Activated naive CD4-positive, alpha-beta T cell treated with anti-CD3 and anti-CD28 coated beads for 36 hours (primary cell): ENCODE data around the gene GJA8. TPM values are rescaled to one million over a fixed set of nuclear protein-coding genes. Genes with fewer than 3 reads are reported as not detected.
"Not testable (repeated sequence)": the region's sequence is repeated elsewhere in the genome, so short reads cannot be mapped to it uniquely, and the experiment has no call there.

Experiments
- CTCF ChIA-PET: fragments of 350-600 bp; sonication (Branson Sonifier 250); formaldehyde crosslinking; loops from one replicate; lab custom pipeline; 2021; ENCODE audit warnings: antibody characterized with exemption; lab: Charles Lee
- DNase-seq: peaks from one replicate; pipeline ENCODE4 v3.0.0-alpha.2; 2020
- H3K27ac Mint-ChIP-seq: one replicate; pipeline ENCODE4 v1.8.0; 2021; ENCODE audit warnings: mild to moderate bottlenecking, mixed read lengths
- H3K27me3 Mint-ChIP-seq: one replicate; pipeline ENCODE4 v1.8.0; 2021; ENCODE audit warnings: low read depth, mixed read lengths
- H3K36me3 Mint-ChIP-seq: one replicate; pipeline ENCODE4 v1.8.0; 2021; ENCODE audit warnings: low read depth, mixed read lengths
- H3K4me1 Mint-ChIP-seq: one replicate; pipeline ENCODE4 v1.8.0; 2021; ENCODE audit warnings: low read depth, mixed read lengths
- H3K4me3 Mint-ChIP-seq: one replicate; pipeline ENCODE4 v1.8.0; 2021; ENCODE audit warnings: mild to moderate bottlenecking, moderate library complexity, mixed read lengths
- H3K9me3 Mint-ChIP-seq: one replicate; pipeline ENCODE4 v1.8.0; 2021; ENCODE audit warnings: mixed read lengths
- intact Hi-C: fragments of 100-400 bp; cut with micrococcal nuclease; formaldehyde crosslinking; loops from one replicate; pipeline ENCODE4 v1.15.1; 2023
- total RNA-seq, 2 experiments: library from RNA; stranded (reverse); gene quantifications; one replicate each; pipeline ENCODE4 v1.2.3, GENCODE V29; 2021

Gene GJA8
- total RNA-seq, result not detected

DNA sequence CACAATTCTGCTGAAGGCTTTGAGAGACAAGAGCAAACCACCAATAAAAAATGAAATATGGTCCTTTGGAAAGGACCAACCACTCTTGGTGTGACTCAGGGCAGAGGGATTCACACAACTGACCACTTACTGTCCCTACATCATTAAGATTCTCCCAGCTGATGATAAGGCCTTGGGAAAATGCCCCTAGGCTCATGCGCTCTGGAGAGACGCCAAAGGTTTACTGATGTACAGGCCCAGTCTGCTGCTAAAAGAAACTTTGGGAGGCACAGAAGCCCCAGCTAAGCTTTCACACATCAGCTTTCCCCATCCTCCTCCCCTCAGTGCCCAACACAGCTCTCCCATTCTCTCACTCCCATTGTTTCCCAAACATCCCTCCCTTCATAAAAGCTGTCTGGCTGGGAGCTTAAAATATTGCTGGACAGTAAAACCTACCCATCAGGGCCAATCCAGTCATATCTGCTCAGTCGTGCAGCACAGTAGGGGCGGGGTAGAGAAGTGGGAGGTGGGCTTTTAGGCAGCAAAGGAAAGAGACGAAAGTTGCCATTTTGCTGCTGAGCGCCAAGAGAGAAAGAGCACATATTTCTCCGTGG lies at the start of gene GJA8:
TSS of gene GJA8 (plus strand) at position 543 of the 593 bp plus-strand sequence. CDS start 5,161 bp downstream, outside the sequence.
- peaks cover 6% of the 10 kb centered on the region for H3K4me1 Mint-ChIP-seq
- H3K4me3 Mint-ChIP-seq, result no peak within 1 kb of the TSS
- H3K27ac Mint-ChIP-seq, result no peak within 1 kb of the TSS
- intact Hi-C loops, result no loop called here
- CTCF ChIA-PET, result interaction anchor here (1.2 to 1.6 kb wide), 2 partner anchors 10 to 14 kb away, joined by 3 to 7 read pairs; no protein-coding TSS in a partner anchor
- H3K27me3 Mint-ChIP-seq, result no peaks in the 10 kb centered on the region
- no peaks in the 10 kb centered on the region for H3K36me3 Mint-ChIP-seq
- no peaks in the 10 kb centered on the region for H3K9me3 Mint-ChIP-seq
- DNase-seq, result no peak

DNA sequence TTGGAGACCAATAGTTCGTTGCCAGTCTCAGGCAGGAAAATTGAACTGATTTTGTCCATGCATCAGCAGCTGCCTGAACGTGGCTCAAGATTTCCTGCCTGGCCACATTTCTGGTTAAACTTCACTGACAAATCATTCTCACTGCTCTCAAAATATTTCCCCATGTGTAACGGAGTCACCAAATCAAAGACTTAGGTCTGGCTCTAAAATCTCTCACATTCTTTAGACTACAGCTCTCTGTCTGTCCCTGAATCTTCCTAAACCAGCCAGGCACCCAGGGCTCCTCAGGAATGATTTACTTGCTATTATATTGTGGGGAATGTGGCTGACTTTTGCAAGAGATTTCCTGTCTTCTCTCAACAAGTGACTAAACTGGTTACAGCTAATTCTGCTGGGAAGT lies 49.2 kb upstream of the GJA8 start:
- no peak overlapping the region for H3K4me3 Mint-ChIP-seq
- no peak overlapping the region for H3K27ac Mint-ChIP-seq
- H3K4me1 Mint-ChIP-seq, result no peaks in the 10 kb centered on the region
- no peaks in the 10 kb centered on the region for H3K36me3 Mint-ChIP-seq
- CTCF ChIA-PET, result no interaction called here
- H3K27me3 Mint-ChIP-seq, result peaks cover 10% of the 10 kb centered on the region
- H3K9me3 Mint-ChIP-seq, result no peaks in the 10 kb centered on the region
- DNase-seq, result no peak
- intact Hi-C loops, result no loop called here

- peaks cover 13% of the 10 kb centered on the region for H3K27me3 Mint-ChIP-seq
- H3K9me3 Mint-ChIP-seq, DNase-seq, H3K4me1 Mint-ChIP-seq, intact Hi-C loops, H3K36me3 Mint-ChIP-seq, H3K4me3 Mint-ChIP-seq, H3K27ac Mint-ChIP-seq, CTCF ChIA-PET: not testable (repeated sequence)
Observed at GRCh38 chr1:147854989-147855388, 47.6 kb upstream of the GJA8 start.

DNA sequence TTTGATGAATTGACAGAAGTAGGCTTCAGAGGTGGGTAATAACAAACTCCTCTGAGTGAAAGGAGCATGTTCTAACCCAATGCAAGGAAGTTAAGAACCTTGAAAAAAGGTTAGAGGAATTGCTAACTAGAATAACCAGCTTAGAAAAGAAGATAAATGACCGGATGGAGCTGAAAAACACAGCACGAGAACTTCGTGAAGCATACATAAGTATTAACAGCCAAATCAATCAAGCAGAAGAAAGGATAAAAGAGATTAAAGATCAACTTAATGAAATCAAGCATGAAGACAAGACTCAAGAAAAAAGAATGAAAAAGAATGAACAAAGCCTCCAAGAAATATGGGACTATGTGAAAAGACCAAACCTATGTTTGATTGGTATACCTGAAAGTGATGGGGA lies 46.6 kb upstream of the GJA8 start:
- H3K4me1 Mint-ChIP-seq, CTCF ChIA-PET, DNase-seq, H3K4me3 Mint-ChIP-seq, H3K36me3 Mint-ChIP-seq, H3K9me3 Mint-ChIP-seq, intact Hi-C loops, H3K27ac Mint-ChIP-seq: not testable (repeated sequence)
- peaks cover 13% of the 10 kb centered on the region for H3K27me3 Mint-ChIP-seq

DNA sequence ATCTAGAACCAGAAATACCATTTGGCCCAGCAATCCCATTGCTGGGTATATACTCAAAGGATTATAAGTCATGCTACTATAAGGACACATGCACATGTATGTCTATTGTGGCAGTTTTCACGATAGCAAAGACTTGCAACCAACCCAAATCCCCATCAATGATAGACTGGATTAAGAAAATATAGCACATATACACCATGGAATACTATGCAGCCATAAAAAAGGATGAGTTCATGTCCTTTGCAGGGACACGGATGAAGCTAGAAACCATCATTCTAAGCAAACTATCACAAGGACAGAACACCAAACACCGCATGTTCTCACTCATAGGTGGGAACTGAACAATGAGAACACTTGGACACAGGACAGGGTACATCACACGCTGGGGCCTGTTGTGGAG lies 35.4 kb upstream of the GJA8 start:
- H3K4me1 Mint-ChIP-seq, intact Hi-C loops, H3K27ac Mint-ChIP-seq, H3K4me3 Mint-ChIP-seq, H3K9me3 Mint-ChIP-seq, H3K27me3 Mint-ChIP-seq, DNase-seq, H3K36me3 Mint-ChIP-seq: not testable (repeated sequence)
- CTCF ChIA-PET, result interaction anchor here (0.6 kb wide), 2 partner anchors 241 to 497 kb away, joined by 3 read pairs; no protein-coding TSS in a partner anchor

DNA sequence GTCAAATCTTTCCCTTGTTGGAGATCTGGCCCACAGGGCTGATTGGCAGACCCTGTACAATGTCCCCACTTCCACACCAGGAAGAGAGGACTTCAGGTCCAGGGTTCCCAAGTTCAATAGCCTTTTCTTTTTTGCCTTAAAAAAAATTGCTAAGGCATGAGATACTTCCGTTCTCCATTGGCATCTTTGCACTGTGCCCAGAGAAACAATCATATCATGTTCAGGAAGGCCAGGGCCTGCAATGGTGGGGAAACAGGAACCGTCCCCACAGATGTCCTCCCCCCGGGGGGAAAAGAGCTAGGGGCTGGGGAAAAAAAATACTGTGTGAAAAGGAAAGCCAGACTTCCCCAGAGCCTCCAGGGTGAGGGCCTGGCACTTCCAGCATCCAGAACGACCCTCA lies 24.6 kb upstream of the GJA8 start:
- CTCF ChIA-PET, result interaction anchor here (0.9 kb wide), 1 partner anchor 163 kb away, joined by 3 read pairs; no protein-coding TSS in a partner anchor
- H3K27ac Mint-ChIP-seq, result no peak overlapping the region
- no peaks in the 10 kb centered on the region for H3K36me3 Mint-ChIP-seq
- H3K9me3 Mint-ChIP-seq, result peaks cover 4% of the 10 kb centered on the region
- intact Hi-C loops, result no loop called here
- DNase-seq, result no peak
- H3K4me3 Mint-ChIP-seq, result no peak overlapping the region
- no peaks in the 10 kb centered on the region for H3K4me1 Mint-ChIP-seq
- no peaks in the 10 kb centered on the region for H3K27me3 Mint-ChIP-seq

- Mint-ChIP-seq H3K27ac (no peak overlapping the region), H3K36me3 (no peaks in the 10 kb centered on the region), H3K27me3 (no peaks in the 10 kb centered on the region), H3K4me3 (no peak overlapping the region), H3K4me1 (no peaks in the 10 kb centered on the region), H3K9me3 (peaks cover 4% of the 10 kb centered on the region)
- intact Hi-C loops, result no loop called here
- CTCF ChIA-PET, result no interaction called here
- DNase-seq, result no peak
Observed at GRCh38 chr1:147879911-147880310, 22.7 kb upstream of the GJA8 start.

- Mint-ChIP-seq H3K4me3 (no peak overlapping the region), H3K4me1 (no peaks in the 10 kb centered on the region), H3K36me3 (no peaks in the 10 kb centered on the region), H3K27me3 (no peaks in the 10 kb centered on the region), H3K27ac (no peak overlapping the region), H3K9me3 (peaks cover 4% of the 10 kb centered on the region)
- CTCF ChIA-PET, result interaction anchor here (1.0 to 1.4 kb wide), 2 partner anchors 10 to 181 kb away, joined by 3 read pairs; no protein-coding TSS in a partner anchor
- DNase-seq, result no peak
- intact Hi-C loops, result no loop called here
Observed at GRCh38 chr1:147882535-147882934, 20.1 kb upstream of the GJA8 start.

DNA sequence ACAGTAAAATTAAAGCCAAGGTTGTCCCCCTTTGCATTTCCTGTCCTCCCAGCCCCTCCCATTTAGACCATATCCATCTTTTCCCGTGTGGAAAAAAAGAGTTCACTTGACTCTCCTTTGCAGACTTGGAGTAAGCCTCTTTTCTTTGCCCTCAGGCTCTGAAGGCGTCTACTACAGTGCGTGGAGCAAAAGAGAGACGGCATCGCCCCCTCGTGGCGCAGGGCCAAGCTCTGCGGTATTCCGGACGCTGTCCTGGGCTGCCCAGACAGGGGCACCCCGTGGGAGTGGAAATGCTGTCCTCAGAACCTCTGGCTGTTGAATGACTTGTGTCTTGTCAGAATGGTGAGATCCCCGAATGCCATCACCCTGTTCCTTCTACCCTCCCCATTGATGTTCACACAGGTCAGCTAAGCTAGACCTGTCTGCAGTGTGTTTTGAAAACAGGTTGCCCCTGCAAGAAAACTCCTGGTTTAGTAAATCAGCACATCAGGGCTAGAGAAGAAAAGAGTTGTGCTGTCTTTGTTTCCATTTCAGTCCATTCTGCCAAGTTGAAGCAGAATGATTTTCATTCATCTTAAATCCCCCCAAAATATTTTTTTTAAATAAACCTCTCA lies 12.3 kb upstream of the GJA8 start:
- peak; percentile 83 for DNase-seq
- Mint-ChIP-seq H3K36me3 (no peaks in the 10 kb centered on the region), H3K4me3 (no peak overlapping the region), H3K4me1 (peaks cover 2% of the 10 kb centered on the region), H3K27me3 (no peaks in the 10 kb centered on the region), H3K27ac (no peak overlapping the region), H3K9me3 (no peaks in the 10 kb centered on the region)
- intact Hi-C loops, result loop anchor here (1.0 to 5.0 kb wide), 6 partner anchors 49 to 618 kb away; no protein-coding TSS in a partner anchor
- CTCF ChIA-PET, result interaction anchor here (0.6 to 4.1 kb wide), 10 partner anchors 8 to 416 kb away, joined by 3 to 27 read pairs (median 3); no protein-coding TSS in a partner anchor

DNA sequence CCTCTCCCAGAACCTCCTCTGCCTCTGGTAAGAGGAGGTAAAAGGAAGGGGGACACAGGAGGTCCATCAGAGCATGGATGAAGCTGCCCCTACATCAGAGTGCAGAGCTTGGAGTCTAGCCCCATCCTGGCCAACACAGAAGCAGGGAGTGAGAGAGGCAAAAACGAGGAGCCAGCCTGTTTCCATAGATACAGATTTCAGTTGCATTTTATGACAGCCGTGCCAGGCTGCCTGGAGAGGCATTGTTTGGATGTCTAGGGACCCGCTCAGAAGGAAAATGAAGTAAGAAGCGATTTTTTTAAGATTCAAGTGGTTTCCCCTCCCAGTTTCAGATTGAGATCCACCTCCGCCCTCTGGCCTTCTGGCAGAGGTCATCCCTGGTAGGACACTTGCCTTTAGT lies 11.5 kb upstream of the GJA8 start:
- DNase-seq, result no peak
- Mint-ChIP-seq H3K27me3 (no peaks in the 10 kb centered on the region), H3K36me3 (no peaks in the 10 kb centered on the region), H3K4me1 (peaks cover 2% of the 10 kb centered on the region), H3K9me3 (no peaks in the 10 kb centered on the region), H3K4me3 (no peak overlapping the region), H3K27ac (no peak overlapping the region)
- intact Hi-C loops, result loop anchor here (2.0 to 5.0 kb wide), 4 partner anchors 50 to 619 kb away; no protein-coding TSS in a partner anchor
- CTCF ChIA-PET, result interaction anchor here (0.9 to 4.1 kb wide), 6 partner anchors 105 to 399 kb away, joined by 3 to 27 read pairs (median 4); no protein-coding TSS in a partner anchor

DNA sequence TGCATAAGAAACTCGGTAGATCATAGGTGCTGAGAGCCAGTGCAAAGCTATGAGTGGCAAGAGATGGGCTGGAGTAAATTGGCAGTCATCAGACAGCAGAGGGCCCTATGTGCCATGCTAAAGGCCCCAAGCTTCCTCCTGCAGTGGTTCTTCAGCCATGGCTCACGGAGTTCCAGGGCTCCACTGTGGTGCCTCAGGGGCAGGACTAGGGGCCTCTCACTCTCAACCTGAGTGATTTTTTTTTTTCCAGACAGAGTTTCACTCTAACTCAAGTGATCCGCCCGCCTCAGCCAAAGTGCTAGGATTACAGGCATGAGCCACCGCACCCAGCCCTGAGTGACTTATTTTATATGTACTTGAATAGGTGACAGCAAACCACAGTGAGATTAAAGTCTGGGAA lies 10.4 kb upstream of the GJA8 start:
- Mint-ChIP-seq H3K4me1 (peaks cover 2% of the 10 kb centered on the region), H3K27me3 (no peaks in the 10 kb centered on the region), H3K4me3 (no peak overlapping the region), H3K27ac (no peak overlapping the region), H3K9me3 (no peaks in the 10 kb centered on the region), H3K36me3 (no peaks in the 10 kb centered on the region)
- DNase-seq, result peak; percentile 35
- intact Hi-C loops, result loop anchor here (1.0 to 5.0 kb wide), 5 partner anchors 168 to 620 kb away; no protein-coding TSS in a partner anchor
- CTCF ChIA-PET, result interaction anchor here (0.6 to 4.1 kb wide), 25 partner anchors 8 to 500 kb away, joined by 3 to 27 read pairs (median 4); no protein-coding TSS in a partner anchor

GRCh38 chr1:147892731-147893214 lies 9.8 kb upstream of the GJA8 start:
- H3K27me3 Mint-ChIP-seq, result no peaks in the 10 kb centered on the region
- DNase-seq, result peak; percentile 47
- CTCF ChIA-PET, result interaction anchor here (0.5 to 4.1 kb wide), 34 partner anchors 8 to 500 kb away, joined by 3 to 27 read pairs (median 3); no protein-coding TSS in a partner anchor
- H3K9me3 Mint-ChIP-seq, result no peaks in the 10 kb centered on the region
- peaks cover 2% of the 10 kb centered on the region for H3K4me1 Mint-ChIP-seq
- H3K27ac Mint-ChIP-seq, result no peak overlapping the region
- intact Hi-C loops, result loop anchor here (1.0 to 5.0 kb wide), 5 partner anchors 168 to 620 kb away; no protein-coding TSS in a partner anchor
- H3K36me3 Mint-ChIP-seq, result no peaks in the 10 kb centered on the region
- no peak overlapping the region for H3K4me3 Mint-ChIP-seq
